Stomach (tissue), 9 donors: ENCODE data around the gene ARHGAP24. TPM values are rescaled to one million over a fixed set of nuclear protein-coding genes. Genes with fewer than 3 reads are reported as not detected.

ENCODE experiments used
- DNase-seq, 2 donors: peaks; one replicate each; pipeline versions ENCODE4 v3.0.0 to v3.0.0-alpha.2; 2013 to 2019
- H3K27ac ChIP-seq, 5 donors: fragments of 200-600 bp in 4 of 5; sonication (generic) in 4 of 5; one replicate each; pipeline ENCODE4 v1.5.1; 2013 to 2019; ENCODE audit warnings: mild to moderate bottlenecking in 1 of 5, moderate library complexity in 1 of 5
- H3K27me3 ChIP-seq, 3 donors: fragments of 200-600 bp; sonication (generic); one replicate each; pipeline ENCODE4 v1.5.1; 2017 to 2019; ENCODE audit warnings: mixed run types in 1 of 3
- H3K36me3 ChIP-seq, 4 donors: fragments of 200-600 bp; sonication (generic); 1 replicate in 3 of 4; 2 replicates in 1 of 4; pipeline ENCODE4 v1.5.1; 2016 to 2019
- H3K4me1 ChIP-seq, 4 donors: fragments of 200-600 bp; sonication (generic); one replicate each; pipeline ENCODE4 v1.5.1; 2016 to 2019
- H3K4me3 ChIP-seq, 4 donors: fragments of 200-600 bp; sonication (generic) in 3 of 4; one replicate each; pipeline ENCODE4 v1.5.1; 2016 to 2019; ENCODE audit warnings: mild to moderate bottlenecking in 1 of 4
- H3K9me3 ChIP-seq, 4 donors: fragments of 200-600 bp; sonication (generic); one replicate each; pipeline ENCODE4 v1.5.1; 2016 to 2019
- EP300 ChIP-seq: sonication (generic); formaldehyde crosslinking; IDR thresholded peaks from one replicate; pipeline ENCODE4 v1.6.1; 2017; ENCODE audit warnings: antibody characterized with exemption
- POLR2A ChIP-seq, 4 donors: fragments of 450-650 bp; IDR thresholded peaks; one replicate each; pipeline ENCODE4 v1.6.1; 2016; ENCODE audit warnings: antibody characterized with exemption in 4 of 4, control low read depth in 2 of 4, mild to moderate bottlenecking in 1 of 4, moderate library complexity in 1 of 4
- POLR2AphosphoS5 ChIP-seq, 3 donors: sonication (generic); formaldehyde crosslinking; IDR thresholded peaks; one replicate each; pipeline ENCODE4 v1.6.1; 2016; ENCODE audit warnings: antibody characterized with exemption in 3 of 3
- WGBS, 5 donors: extraction: QIAGEN DNeasy Blood & Tissue Kit in 3 of 5; methylation state at CpG; one replicate each; pipeline versions ENCODE4 v1.1.5 to v1.1.7; 2013 to 2018; 5-methylcytosine and 5-hydroxymethylcytosine counted together
- intact Hi-C: fragments of 100-400 bp; cut with DNase I; formaldehyde crosslinking; loops from one replicate; pipeline ENCODE4 v1.15.1; 2023; ENCODE audit warnings: low total_unique reads
- polyA plus RNA-seq, 3 donors: library from polyadenylated mRNA; stranded (reverse); fragments of 200-250 nt; gene quantifications; one replicate each; pipeline ENCODE4 v1.2.3, GENCODE V29; 2013
- total RNA-seq, 5 donors: library from RNA; depleted of rRNA; stranded (reverse); fragments of >200 nt; gene quantifications; one replicate each; pipeline versions ENCODE4 v1.1.0 to v1.2.3, GENCODE V29; 2014 to 2016
- TF ChIP-seq, protein P1 (sequence below), 7 experiments: fragments of 450-650 bp in 4 of 7; fragments of 200-600 bp in 3 of 7; sonication (generic) in 3 of 7; IDR thresholded peaks; one replicate each; pipeline ENCODE4 v1.5.1; 2016 to 2019; ENCODE audit warnings: antibody characterized with exemption in 7 of 7, control low read depth in 2 of 7, mild to moderate bottlenecking in 1 of 7
- donor health status: healthy with polysubstance abuse.
- donor health status: Bipolar disorder and iron deficiency.
- donor health status: healthy.

ARHGAP24 gene
- total and polyA plus RNA-seq, 8 donors = 6.4 to 152 (median 33.5) TPM

DNA sequence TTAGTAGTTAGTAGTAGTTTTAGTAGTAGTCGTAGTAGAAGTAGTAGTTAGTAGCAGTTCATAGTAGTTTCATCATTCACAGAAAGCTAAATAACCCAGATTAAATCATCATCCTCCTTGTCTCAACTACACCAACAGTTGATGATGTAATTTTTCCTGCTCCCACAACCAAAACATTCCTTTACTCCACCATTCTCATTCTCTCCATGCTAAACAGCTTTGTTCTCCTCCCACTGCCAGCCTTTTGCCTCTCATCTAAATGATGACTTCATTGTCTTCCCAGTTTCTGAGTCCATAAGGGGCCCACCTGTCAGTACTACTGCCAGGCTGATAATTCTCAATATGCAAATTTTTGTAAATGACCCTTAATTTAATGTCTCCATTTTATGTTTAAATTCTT is 68.9 kb downstream of the ARHGAP24 start:
- H3K27me3 ChIP-seq = no peaks in the 10 kb centered on the region
- H3K9me3 ChIP-seq = no peaks in the 10 kb centered on the region
- intact Hi-C loops = no loop called here
- H3K4me1 ChIP-seq = no peaks in the 10 kb centered on the region
- no peak overlapping the region for H3K27ac ChIP-seq
- DNase-seq = no peak
- TF ChIP-seq POLR2AphosphoS5 (IDR thresholded peaks at IDR 0.05) (no peak), EP300 (no peak), POLR2A (IDR thresholded peaks at IDR 0.05) (no peak)
- TF ChIP-seq, protein P1, sequence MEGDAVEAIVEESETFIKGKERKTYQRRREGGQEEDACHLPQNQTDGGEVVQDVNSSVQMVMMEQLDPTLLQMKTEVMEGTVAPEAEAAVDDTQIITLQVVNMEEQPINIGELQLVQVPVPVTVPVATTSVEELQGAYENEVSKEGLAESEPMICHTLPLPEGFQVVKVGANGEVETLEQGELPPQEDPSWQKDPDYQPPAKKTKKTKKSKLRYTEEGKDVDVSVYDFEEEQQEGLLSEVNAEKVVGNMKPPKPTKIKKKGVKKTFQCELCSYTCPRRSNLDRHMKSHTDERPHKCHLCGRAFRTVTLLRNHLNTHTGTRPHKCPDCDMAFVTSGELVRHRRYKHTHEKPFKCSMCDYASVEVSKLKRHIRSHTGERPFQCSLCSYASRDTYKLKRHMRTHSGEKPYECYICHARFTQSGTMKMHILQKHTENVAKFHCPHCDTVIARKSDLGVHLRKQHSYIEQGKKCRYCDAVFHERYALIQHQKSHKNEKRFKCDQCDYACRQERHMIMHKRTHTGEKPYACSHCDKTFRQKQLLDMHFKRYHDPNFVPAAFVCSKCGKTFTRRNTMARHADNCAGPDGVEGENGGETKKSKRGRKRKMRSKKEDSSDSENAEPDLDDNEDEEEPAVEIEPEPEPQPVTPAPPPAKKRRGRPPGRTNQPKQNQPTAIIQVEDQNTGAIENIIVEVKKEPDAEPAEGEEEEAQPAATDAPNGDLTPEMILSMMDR (IDR thresholded peaks at IDR 0.05) = no peak
- no peaks in the 10 kb centered on the region for H3K36me3 ChIP-seq
- WGBS, 5 donors = 79 to 97% (median 95%) methylated on average over 1 of the region's 1 CpG
- no peak overlapping the region for H3K4me3 ChIP-seq

DNA sequence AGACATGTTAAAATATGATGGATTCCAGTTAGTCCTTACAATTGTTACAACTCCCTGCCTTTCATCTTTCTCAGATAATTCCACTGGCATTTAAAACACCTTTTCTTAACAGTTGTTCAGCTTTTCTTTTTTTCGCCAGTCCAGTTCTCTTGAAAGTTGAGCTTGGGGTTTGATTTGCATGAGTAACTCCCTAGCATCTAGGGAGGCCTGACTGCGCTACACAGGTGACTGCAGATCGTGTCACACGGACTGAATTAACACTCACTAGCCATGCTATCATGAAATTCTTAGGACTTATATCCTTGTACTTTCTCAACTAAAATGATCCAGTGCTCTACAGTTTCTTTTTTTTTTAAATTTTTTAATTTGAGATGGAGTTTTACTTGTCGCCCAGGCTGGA is 69.8 kb downstream of the ARHGAP24 start:
- no peak for DNase-seq
- intact Hi-C loops = no loop called here
- WGBS, 5 donors = 91 to 95% (median 94%) methylated on average over 5 of the region's 5 CpGs
- no peak overlapping the region for H3K27ac ChIP-seq
- H3K4me3 ChIP-seq = no peak overlapping the region
- H3K36me3 ChIP-seq = no peaks in the 10 kb centered on the region
- no peak for TF ChIP-seq POLR2AphosphoS5 (IDR thresholded peaks at IDR 0.05)
- no peak for TF ChIP-seq EP300
- TF ChIP-seq, protein P1 (IDR thresholded peaks at IDR 0.05) = no peak
- H3K9me3 ChIP-seq = no peaks in the 10 kb centered on the region
- H3K4me1 ChIP-seq = no peaks in the 10 kb centered on the region
- no peaks in the 10 kb centered on the region for H3K27me3 ChIP-seq

DNA sequence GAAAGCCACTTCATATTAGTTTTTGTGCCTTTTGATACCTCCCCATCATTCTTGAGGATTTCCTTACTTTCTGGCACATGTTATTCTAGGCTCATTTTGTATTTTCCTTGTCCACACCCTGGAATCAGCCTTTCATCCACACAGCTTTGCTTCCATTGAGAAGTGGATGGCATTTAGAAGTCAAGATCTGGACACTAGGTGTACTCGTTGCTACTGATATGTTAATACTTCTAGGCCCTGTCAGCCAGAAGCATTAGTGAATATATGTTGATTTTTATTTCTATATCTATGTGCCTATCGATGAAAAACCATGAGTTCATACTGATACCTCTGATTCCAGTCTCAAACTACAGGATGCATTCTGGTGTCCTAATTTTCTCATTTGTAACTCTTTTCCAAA is 73.2 kb downstream of the ARHGAP24 start:
- H3K36me3 ChIP-seq = no peaks in the 10 kb centered on the region
- H3K9me3 ChIP-seq = peaks cover 0 to 3% (median under 1%) of the 10 kb centered on the region in 4 donors
- intact Hi-C loops = no loop called here
- H3K27me3 ChIP-seq = no peaks in the 10 kb centered on the region
- no peak for DNase-seq
- H3K27ac ChIP-seq = no peak overlapping the region
- no peaks in the 10 kb centered on the region for H3K4me1 ChIP-seq
- TF ChIP-seq, protein P1 (IDR thresholded peaks at IDR 0.05) = no peak
- no peak for TF ChIP-seq EP300
- no peak for TF ChIP-seq POLR2AphosphoS5 (IDR thresholded peaks at IDR 0.05)
- TF ChIP-seq POLR2A (IDR thresholded peaks at IDR 0.05) = no peak
- 75 to 90% (median 82%) methylated on average over 2 of the region's 2 CpGs for WGBS, 5 donors
- H3K4me3 ChIP-seq = no peak overlapping the region

DNA sequence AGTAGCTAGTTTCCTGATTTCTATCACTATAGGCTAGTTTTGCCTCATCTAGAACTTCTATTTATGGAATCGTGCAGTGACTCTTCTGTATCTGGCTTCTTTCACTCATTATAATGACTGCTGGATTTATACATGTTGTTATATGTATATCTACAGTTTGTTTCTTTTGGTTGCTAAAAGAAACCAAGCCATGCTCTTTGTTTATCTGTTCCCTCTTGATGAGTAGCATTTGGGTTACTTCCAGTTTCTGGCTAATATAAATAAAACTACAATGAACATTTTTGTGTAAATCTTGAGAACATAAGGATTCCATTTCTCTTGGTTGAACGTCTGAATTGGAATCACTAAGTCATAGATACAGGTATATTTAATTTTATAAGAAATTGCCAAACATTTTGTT is 73.9 kb downstream of the ARHGAP24 start:
- intact Hi-C loops = no loop called here
- WGBS, 5 donors = 52 to 83% (median 67%) methylated on average over 2 of the region's 2 CpGs
- Histone ChIP-seq H3K36me3 (no peaks in the 10 kb centered on the region), H3K9me3 (peaks cover 0 to 10% (median 6%) of the 10 kb centered on the region in 4 donors), H3K27me3 (no peaks in the 10 kb centered on the region), H3K4me3 (no peak overlapping the region), H3K4me1 (no peaks in the 10 kb centered on the region), H3K27ac (no peak overlapping the region)
- TF ChIP-seq POLR2AphosphoS5 (IDR thresholded peaks at IDR 0.05) = no peak
- TF ChIP-seq POLR2A (IDR thresholded peaks at IDR 0.05) = no peak
- TF ChIP-seq EP300 = no peak
- TF ChIP-seq, protein P1 (IDR thresholded peaks at IDR 0.05) = no peak
- no peak for DNase-seq
